Panc1 (cell line): ENCODE measurements around the gene DEPP1. TPM values are rescaled to one million over a fixed set of nuclear protein-coding genes. Genes with fewer than 3 reads are reported as not detected.

Experiments used
- ATAC-seq: fragments of 200-7000 bp; cut with Tn5 transposase; 2 replicates; pipeline ENCODE4 v1.9.1; 2020; ENCODE audit warnings: mild to moderate bottlenecking, moderate library complexity
- BruUV-seq: library from RNA; stranded (reverse); fragments of 400-500 nt; replicated peaks from 2 replicates; lab custom pipeline; 2021; lab: Mats Ljungman, UMichigan
- CTCF ChIA-PET: fragments of 300-600 bp; sonication (Branson Sonifier 250); formaldehyde crosslinking; loops from one replicate; lab custom pipeline; 2022; ENCODE audit warnings: antibody characterized with exemption; lab: Charles Lee
- POLR2A ChIA-PET: fragments of 300-600 bp; sonication (Branson Sonifier 250); formaldehyde crosslinking; loops from one replicate; lab custom pipeline; 2022; ENCODE audit warnings: antibody characterized with exemption; lab: Charles Lee
- DNase-seq: peaks from one replicate; pipeline ENCODE4 v3.0.0-alpha.2; 2010; ENCODE audit warnings: low read depth, low spot score
- H3K27ac ChIP-seq: 2 replicates; pipeline ENCODE4 v1.5.1; 2011; ENCODE audit warnings: mild to moderate bottlenecking, low read length, inconsistent platforms
- H3K27me3 ChIP-seq: fragments of 200-500 bp; sonication (Bioruptor generic); 2 replicates; pipeline ENCODE4 v1.6.0; 2014; ENCODE audit warnings: low read length, inconsistent platforms; ENCODE audit not compliant: control insufficient read depth, insufficient read depth
- H3K36me3 ChIP-seq: fragments of 200-500 bp; sonication (Bioruptor generic); 2 replicates; pipeline ENCODE4 v1.5.1; 2014; ENCODE audit warnings: inconsistent platforms, mild to moderate bottlenecking, low read length, moderate library complexity; ENCODE audit not compliant: control insufficient read depth, insufficient read depth
- H3K4me1 ChIP-seq: 2 replicates; pipeline ENCODE4 v1.5.1; 2011; ENCODE audit warnings: inconsistent platforms, mild to moderate bottlenecking, low read length, moderate library complexity; ENCODE audit not compliant: control insufficient read depth, insufficient read depth
- H3K4me3 ChIP-seq, 2 experiments: 2 replicates each; pipeline ENCODE4 v1.5.1; 2011 to 2012; ENCODE audit warnings: low read depth in 2 of 2, low read length in 2 of 2, mild to moderate bottlenecking in 2 of 2, inconsistent platforms in 1 of 2, moderate library complexity in 1 of 2
- H3K9me3 ChIP-seq: fragments of 200-500 bp; sonication (Bioruptor generic); 2 replicates; pipeline ENCODE4 v1.5.1; 2014; ENCODE audit warnings: low read depth, mild to moderate bottlenecking, inconsistent platforms, low read length, moderate library complexity; ENCODE audit not compliant: control insufficient read depth, insufficient read depth
- CTCF ChIP-seq: fragments of 450-650 bp; IDR thresholded peaks from 2 replicates; pipeline ENCODE4 v1.5.1; 2017; ENCODE audit warnings: mild to moderate bottlenecking
- POLR2AphosphoS5 ChIP-seq: IDR thresholded peaks from 2 replicates; pipeline ENCODE4 v1.6.1; 2012; ENCODE audit warnings: mild to moderate bottlenecking, low read depth, low read length, moderate library complexity
- REST ChIP-seq, 2 experiments: IDR thresholded peaks; 2 replicates each; pipeline ENCODE4 v1.6.1; 2011 to 2012; ENCODE audit warnings: low read depth in 2 of 2, control low read depth in 1 of 2, low read length in 1 of 2, mild to moderate bottlenecking in 1 of 2, moderate library complexity in 1 of 2; ENCODE audit not compliant: insufficient read depth in 1 of 2
- SIN3A ChIP-seq: IDR thresholded peaks from 2 replicates; pipeline ENCODE4 v1.6.1; 2012; ENCODE audit warnings: low read depth, mild to moderate bottlenecking, low read length, moderate library complexity, borderline replicate concordance; ENCODE audit not compliant: insufficient read depth
- TCF7L2 ChIP-seq: IDR thresholded peaks from 2 replicates; pipeline ENCODE4 v1.6.1; 2011; ENCODE audit warnings: mild to moderate bottlenecking, low read depth, low read length, inconsistent platforms
- in situ Hi-C: cut with HindIII; loops from 2 replicates; pipeline ENCODE4 v1.10.0; 2016; ENCODE audit warnings: low sequenced_read_pairs, low pct_unique_long_range_greater_than_20kb
- intact Hi-C: fragments of 100-400 bp; cut with micrococcal nuclease; formaldehyde crosslinking; loops from one replicate; pipeline ENCODE4 v1.10.0; 2022; ENCODE audit not compliant: unreplicated experiment
- total RNA-seq: library from RNA; stranded (reverse); gene quantifications from one replicate; pipeline ENCODE4 v1.2.1, GENCODE V29; 2021; ENCODE audit not compliant: unreplicated experiment

DEPP1 gene
- total RNA-seq, 1 experiment from 2014 or later, result 16.6 TPM

DNA sequence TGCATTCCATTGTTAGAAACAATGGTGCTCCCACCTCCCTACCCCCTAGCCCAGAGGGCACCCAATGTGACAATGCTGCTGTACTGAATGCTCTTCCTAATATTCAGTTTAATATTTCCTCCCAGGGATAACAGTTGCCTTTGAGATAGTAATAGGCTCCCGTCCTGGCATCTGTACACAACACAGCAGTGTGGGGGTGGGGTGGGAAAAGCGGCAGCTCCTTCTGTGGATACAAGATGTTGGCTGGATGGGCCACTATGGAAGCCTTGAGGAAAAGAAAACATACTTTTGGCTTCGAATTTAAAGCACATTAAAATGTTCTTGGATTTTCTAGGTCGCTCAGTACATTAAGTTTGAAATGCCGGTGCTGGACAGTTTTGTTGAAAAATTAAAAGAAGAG, 13.0 kb upstream of the DEPP1 start:
- no peak for DNase-seq
- in situ Hi-C loops (no loop called here), intact Hi-C loops (no loop called here)
- BruUV-seq, result no TSS peak
- H3K9me3 ChIP-seq, result no peaks in the 10 kb centered on the region
- no peak overlapping the region for H3K27ac ChIP-seq
- no peak overlapping the region for H3K4me3 ChIP-seq
- POLR2A ChIA-PET, result no interaction called here
- H3K27me3 ChIP-seq, result no peaks in the 10 kb centered on the region
- ATAC-seq, result no peak
- H3K36me3 ChIP-seq, result no peaks in the 10 kb centered on the region
- 0 out of 2 replicates have a peak, but pooled peaks cover 7% of the 10 kb centered on the region for H3K4me1 ChIP-seq
- CTCF ChIA-PET, result no interaction called here
- TF ChIP-seq SIN3A (no peak), CTCF (no peak), TCF7L2 (no peak), REST (IDR thresholded peaks at IDR 0.05; ENCODE audit: insufficient read depth in 1 of 2, low read depth in 2 of 2, low read length in 1 of 2) (no peak), POLR2AphosphoS5 (no peak)

DNA sequence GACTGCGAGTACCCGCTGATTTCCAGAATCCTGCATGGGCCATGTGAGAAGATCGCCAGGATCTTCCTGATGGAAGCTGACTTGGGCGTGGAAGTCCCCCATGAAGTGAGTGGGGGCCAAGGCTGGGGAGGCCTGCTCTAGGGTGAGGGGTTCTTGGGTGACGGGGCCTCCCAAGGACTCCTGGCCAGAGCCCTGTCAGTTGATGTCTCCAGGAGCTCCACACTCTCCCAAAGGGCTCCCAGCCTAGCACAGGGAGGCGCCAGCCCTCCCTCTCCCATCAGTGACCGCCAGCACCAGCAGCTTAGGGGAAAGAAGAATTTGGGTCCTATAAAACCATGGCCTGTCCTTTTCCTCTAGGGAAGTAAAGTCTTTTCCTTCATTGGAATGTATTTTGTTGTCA, 12.4 kb upstream of the DEPP1 start:
- Histone ChIP-seq H3K36me3 (no peaks in the 10 kb centered on the region), H3K27ac (no peak overlapping the region), H3K4me1 (0 out of 2 replicates have a peak, but pooled peaks cover 7% of the 10 kb centered on the region), H3K9me3 (no peaks in the 10 kb centered on the region), H3K27me3 (no peaks in the 10 kb centered on the region), H3K4me3 (no peak overlapping the region)
- ChIA-PET POLR2A (no interaction called here), CTCF (no interaction called here)
- in situ Hi-C loops, result no loop called here
- TF ChIP-seq POLR2AphosphoS5 (no peak), TCF7L2 (no peak), CTCF (no peak), REST (IDR thresholded peaks at IDR 0.05; ENCODE audit: insufficient read depth in 1 of 2, low read depth in 2 of 2, low read length in 1 of 2) (no peak), SIN3A (no peak)
- DNase-seq (no peak), ATAC-seq (no peak)
- BruUV-seq, result no TSS peak
- intact Hi-C loops, result no loop called here
